Mesenchymal stem cell (in vitro differentiated cells and primary cell): ENCODE measurements around the gene RNGTT.

Experiments used
- DNase-seq: peaks from one replicate; pipeline ENCODE4 v3.0.0-alpha.2; 2013
- H2AFZ ChIP-seq: one replicate; pipeline ENCODE4 v1.6.1; 2013; ENCODE audit warnings: low read depth, mild to moderate bottlenecking, control low read depth, inconsistent platforms, low read length, moderate library complexity
- H2AK5ac ChIP-seq: 2 replicates; pipeline ENCODE4 v1.6.1; 2013; ENCODE audit warnings: low read length, moderate library complexity, mild to moderate bottlenecking, inconsistent platforms; ENCODE audit not compliant: severe bottlenecking
- H2BK120ac ChIP-seq: one replicate; pipeline ENCODE4 v1.6.1; 2013; ENCODE audit warnings: low read depth, mild to moderate bottlenecking, inconsistent platforms, low read length, moderate library complexity
- H2BK12ac ChIP-seq, 2 experiments: one replicate each; pipeline ENCODE4 v1.6.1; 2013; ENCODE audit warnings: inconsistent platforms in 2 of 2, low read length in 2 of 2, mild to moderate bottlenecking in 2 of 2, moderate library complexity in 2 of 2, control low read depth in 1 of 2
- H2BK15ac ChIP-seq: one replicate; pipeline ENCODE4 v1.6.1; 2013; ENCODE audit warnings: mild to moderate bottlenecking, low read depth, inconsistent platforms; ENCODE audit not compliant: poor library complexity, severe bottlenecking
- H2BK5ac ChIP-seq: 2 replicates; pipeline ENCODE4 v1.6.1; 2013; ENCODE audit warnings: low read depth, mild to moderate bottlenecking, low read length, control low read depth, inconsistent platforms; ENCODE audit not compliant: poor library complexity, severe bottlenecking
- H3K14ac ChIP-seq, 2 experiments: one replicate each; pipeline ENCODE4 v1.6.1; 2013; ENCODE audit warnings: inconsistent platforms in 2 of 2, low read length in 2 of 2, control low read depth in 1 of 2, mild to moderate bottlenecking in 1 of 2, moderate library complexity in 1 of 2
- H3K18ac ChIP-seq, 2 experiments: one replicate each; pipeline ENCODE4 v1.6.1; 2013; ENCODE audit warnings: inconsistent platforms in 2 of 2, low read length in 2 of 2, control low read depth in 1 of 2, low read depth in 1 of 2, mild to moderate bottlenecking in 1 of 2
- H3K23ac ChIP-seq, 2 experiments: one replicate each; pipeline ENCODE4 v1.6.1; 2013; ENCODE audit warnings: inconsistent platforms in 2 of 2, low read length in 2 of 2, mild to moderate bottlenecking in 2 of 2, moderate library complexity in 2 of 2, control low read depth in 1 of 2
- H3K27ac ChIP-seq: 2 replicates; pipeline ENCODE4 v1.5.1; 2013; ENCODE audit warnings: mild to moderate bottlenecking, moderate library complexity, low read length, control low read depth, inconsistent platforms; ENCODE audit not compliant: poor library complexity, severe bottlenecking
- H3K27me3 ChIP-seq, 2 experiments: 2 replicates each; pipeline versions ENCODE4 v1.6.1 to v1.7.0; 2013; ENCODE audit warnings: low read length in 2 of 2, mild to moderate bottlenecking in 2 of 2, moderate library complexity in 2 of 2, control low read depth in 1 of 2, inconsistent platforms in 1 of 2; ENCODE audit not compliant: control insufficient read depth in 1 of 2, insufficient read depth in 1 of 2
- H3K36me3 ChIP-seq, 2 experiments: 2 replicates each; pipeline versions ENCODE4 v1.6.1 to v1.7.0; 2013; ENCODE audit warnings: low read length in 2 of 2, control low read depth in 1 of 2, inconsistent platforms in 1 of 2, low read depth in 1 of 2, mild to moderate bottlenecking in 1 of 2; ENCODE audit not compliant: insufficient read depth in 2 of 2, control insufficient read depth in 1 of 2
- H3K4ac ChIP-seq, 2 experiments: one replicate each; pipeline ENCODE4 v1.6.1; 2013; ENCODE audit warnings: inconsistent platforms in 2 of 2, low read length in 2 of 2, mild to moderate bottlenecking in 2 of 2, moderate library complexity in 2 of 2, control low read depth in 1 of 2, low read depth in 1 of 2
- H3K4me1 ChIP-seq: 2 replicates; pipeline ENCODE4 v1.6.1; 2013; ENCODE audit warnings: low read depth, low read length, control low read depth; ENCODE audit not compliant: control insufficient read depth, insufficient read depth
- H3K4me2 ChIP-seq: 2 replicates; pipeline ENCODE4 v1.6.1; 2013; ENCODE audit warnings: low read length, mild to moderate bottlenecking, inconsistent platforms; ENCODE audit not compliant: poor library complexity, severe bottlenecking
- H3K4me3 ChIP-seq, 2 experiments: 2 replicates each; pipeline versions ENCODE4 v1.5.1 to v1.7.0; 2013; ENCODE audit warnings: low read length in 2 of 2, mild to moderate bottlenecking in 2 of 2, control low read depth in 1 of 2, low read depth in 1 of 2; ENCODE audit not compliant: insufficient read depth in 1 of 2
- H3K79me1 ChIP-seq: replicated peaks from 2 replicates; pipeline ENCODE4 v1.6.1; 2013; ENCODE audit warnings: mild to moderate bottlenecking, control low read depth, low read length, inconsistent platforms; ENCODE audit not compliant: poor library complexity, severe bottlenecking
- H3K9ac ChIP-seq: 2 replicates; pipeline ENCODE4 v1.7.0; 2013; ENCODE audit warnings: mild to moderate bottlenecking, low read length, moderate library complexity
- H3K9me3 ChIP-seq: 2 replicates; pipeline ENCODE4 v1.7.0; 2013; ENCODE audit warnings: mild to moderate bottlenecking, low read length; ENCODE audit not compliant: control insufficient read depth
- H4K8ac ChIP-seq: one replicate; pipeline ENCODE4 v1.6.1; 2013; ENCODE audit warnings: inconsistent platforms, mild to moderate bottlenecking, low read length, moderate library complexity
- H4K91ac ChIP-seq: one replicate; pipeline ENCODE4 v1.6.1; 2013; ENCODE audit warnings: mild to moderate bottlenecking, low read length, inconsistent platforms
- WGBS: methylation state at CpG from one replicate; pipeline ENCODE4 v1.1.7; 2013; ENCODE audit warnings: mixed read lengths; 5-methylcytosine and 5-hydroxymethylcytosine counted together

The RNGTT gene

DNA sequence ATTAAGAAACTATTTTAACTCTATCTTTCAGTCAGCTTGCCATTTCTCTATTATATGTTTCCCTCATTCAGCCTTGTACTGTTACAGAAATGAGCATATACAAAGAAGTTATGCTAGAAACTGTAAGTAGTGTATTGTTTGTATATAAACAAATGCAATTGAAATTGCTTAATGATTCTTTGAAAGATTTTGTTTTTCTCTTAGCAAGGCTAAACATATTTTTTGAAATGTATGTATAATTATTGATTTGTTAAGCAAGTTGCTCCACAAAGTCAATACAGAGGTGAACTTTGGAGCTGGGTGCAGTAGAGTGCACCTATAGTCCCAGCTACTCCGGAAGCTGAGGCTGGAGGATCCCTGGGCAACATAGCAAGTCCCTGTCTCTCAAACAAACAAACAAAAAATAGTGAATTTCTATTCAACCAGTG is 253.6 kb downstream of the RNGTT start:
- Histone ChIP-seq H2BK120ac (no peak overlapping the region), H2AK5ac (no peak overlapping the region), H3K4me1 (no peaks in the 10 kb centered on the region), H2BK15ac (no peak overlapping the region), H3K14ac (no peak overlapping the region), H4K8ac (no peak overlapping the region), H3K79me1 (no peaks in the 10 kb centered on the region), H2BK5ac (no peak overlapping the region), H3K4me3 (no peak overlapping the region), H3K4me2 (no peak overlapping the region), H4K91ac (no peak overlapping the region), H3K18ac (no peak overlapping the region), H3K9me3 (no peaks in the 10 kb centered on the region), H2AFZ (no peak overlapping the region), H3K9ac (no peak overlapping the region), H3K23ac (no peak overlapping the region), H2BK12ac (no peak overlapping the region), H3K27me3 (no peaks in the 10 kb centered on the region), H3K4ac (no peak overlapping the region), H3K36me3 (no peaks in the 10 kb centered on the region), H3K27ac (no peak overlapping the region)
- WGBS: 100% methylated on average over 1 of the region's 1 CpG
- no peak for DNase-seq

- H2AFZ ChIP-seq: no peak overlapping the region
- H2AK5ac ChIP-seq: no peak overlapping the region
- H3K4me3 ChIP-seq: no peak overlapping the region
- no peak overlapping the region for H2BK120ac ChIP-seq
- no peak overlapping the region for H3K4me2 ChIP-seq
- H3K79me1 ChIP-seq: no peaks in the 10 kb centered on the region
- no peak overlapping the region for H3K27ac ChIP-seq
- no peaks in the 10 kb centered on the region for H3K4me1 ChIP-seq
- H2BK15ac ChIP-seq: no peak overlapping the region
- H3K36me3 ChIP-seq: no peaks in the 10 kb centered on the region
- H3K4ac ChIP-seq: no peak overlapping the region
- H3K9ac ChIP-seq: no peak overlapping the region
- WGBS: 89% methylated on average over 2 of the region's 3 CpGs
- H3K14ac ChIP-seq: no peak overlapping the region
- no peak for DNase-seq
- H3K18ac ChIP-seq: no peak overlapping the region
- H4K91ac ChIP-seq: no peak overlapping the region
- no peak overlapping the region for H2BK12ac ChIP-seq
- no peaks in the 10 kb centered on the region for H3K27me3 ChIP-seq
- no peak overlapping the region for H3K23ac ChIP-seq
- H4K8ac ChIP-seq: no peak overlapping the region
- no peak overlapping the region for H2BK5ac ChIP-seq
- H3K9me3 ChIP-seq: no peaks in the 10 kb centered on the region
These were observed 255.1 kb downstream of the RNGTT start for GRCh38 chr6:88708197-88708744.

DNA sequence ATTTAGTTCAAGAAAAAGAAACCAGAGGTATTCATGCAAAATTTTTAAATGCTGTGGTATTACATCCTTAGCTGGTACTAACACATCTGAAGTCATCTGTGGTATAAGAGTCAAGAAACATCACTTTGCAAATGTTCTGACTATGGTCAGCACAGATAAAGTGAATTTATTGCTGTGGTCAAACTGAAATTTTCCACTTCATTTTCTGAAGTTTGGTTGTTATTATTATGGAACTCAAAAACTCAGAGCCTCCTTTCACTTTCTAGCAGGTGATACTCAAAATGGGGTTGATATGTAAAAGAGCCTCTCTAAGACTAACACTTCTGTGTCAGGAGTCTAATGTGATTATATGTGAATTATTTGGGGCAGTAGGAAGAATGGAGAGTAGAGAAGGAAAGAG is 257.8 kb downstream of the RNGTT start:
- DNase-seq: no peak
- Histone ChIP-seq H3K23ac (no peak overlapping the region), H3K36me3 (no peaks in the 10 kb centered on the region), H3K4me2 (no peak overlapping the region), H3K4ac (no peak overlapping the region), H2AFZ (no peak overlapping the region), H3K14ac (no peak overlapping the region), H2AK5ac (no peak overlapping the region), H3K27ac (no peak overlapping the region), H2BK12ac (no peak overlapping the region), H3K4me1 (no peaks in the 10 kb centered on the region), H3K18ac (no peak overlapping the region), H2BK120ac (no peak overlapping the region), H2BK15ac (no peak overlapping the region), H3K27me3 (no peaks in the 10 kb centered on the region), H2BK5ac (no peak overlapping the region), H3K9ac (no peak overlapping the region), H3K79me1 (no peaks in the 10 kb centered on the region), H4K91ac (no peak overlapping the region), H3K9me3 (no peaks in the 10 kb centered on the region), H3K4me3 (no peak overlapping the region), H4K8ac (no peak overlapping the region)

DNA sequence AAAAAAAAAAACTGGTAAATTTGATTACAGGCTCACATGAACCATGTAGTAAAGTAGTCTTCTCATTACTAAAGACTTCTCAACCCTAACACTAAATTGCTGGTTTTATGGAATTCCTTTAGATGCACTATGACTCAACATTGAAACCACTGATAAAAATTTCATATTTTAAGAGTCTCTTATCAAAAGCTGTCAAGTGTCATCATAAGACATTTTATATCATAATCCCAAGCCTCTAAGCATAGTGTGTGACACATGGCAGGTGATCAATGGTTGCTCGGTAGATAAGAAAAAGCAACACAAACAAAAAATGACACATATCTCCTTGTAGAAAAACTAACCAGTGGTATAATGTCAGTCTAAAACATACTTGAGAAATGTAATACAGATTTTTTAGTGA is 258.4 kb downstream of the RNGTT start:
- no peak overlapping the region for H2BK15ac ChIP-seq
- no peaks in the 10 kb centered on the region for H3K79me1 ChIP-seq
- no peaks in the 10 kb centered on the region for H3K36me3 ChIP-seq
- H3K4me1 ChIP-seq: no peaks in the 10 kb centered on the region
- no peak overlapping the region for H2AK5ac ChIP-seq
- H3K4me3 ChIP-seq: no peak overlapping the region
- H3K23ac ChIP-seq: no peak overlapping the region
- no peak overlapping the region for H3K27ac ChIP-seq
- H3K9me3 ChIP-seq: no peaks in the 10 kb centered on the region
- H2AFZ ChIP-seq: no peak overlapping the region
- no peak overlapping the region for H4K91ac ChIP-seq
- H4K8ac ChIP-seq: no peak overlapping the region
- H2BK120ac ChIP-seq: no peak overlapping the region
- H3K27me3 ChIP-seq: no peaks in the 10 kb centered on the region
- no peak overlapping the region for H3K14ac ChIP-seq
- no peak overlapping the region for H3K18ac ChIP-seq
- no peak overlapping the region for H3K4me2 ChIP-seq
- no peak overlapping the region for H3K9ac ChIP-seq
- no peak overlapping the region for H3K4ac ChIP-seq
- WGBS: no CpG with 5 or more reads among the region's 1 CpG
- no peak overlapping the region for H2BK12ac ChIP-seq
- no peak overlapping the region for H2BK5ac ChIP-seq
- no peak for DNase-seq
